VCaP (cell line): ENCODE results near the gene TP63.

Source experiments
- H3K27ac ChIP-seq: fragments of 450-650 bp; 2 replicates; pipeline ENCODE4 v1.5.1; 2017
- TF ChIP-seq, protein P1 (sequence below): fragments of 450-650 bp; conservative IDR thresholded peaks from 2 replicates; pipeline ENCODE4 v1.5.1; 2017; ENCODE audit warnings: mild to moderate bottlenecking, moderate library complexity

Gene TP63

DNA sequence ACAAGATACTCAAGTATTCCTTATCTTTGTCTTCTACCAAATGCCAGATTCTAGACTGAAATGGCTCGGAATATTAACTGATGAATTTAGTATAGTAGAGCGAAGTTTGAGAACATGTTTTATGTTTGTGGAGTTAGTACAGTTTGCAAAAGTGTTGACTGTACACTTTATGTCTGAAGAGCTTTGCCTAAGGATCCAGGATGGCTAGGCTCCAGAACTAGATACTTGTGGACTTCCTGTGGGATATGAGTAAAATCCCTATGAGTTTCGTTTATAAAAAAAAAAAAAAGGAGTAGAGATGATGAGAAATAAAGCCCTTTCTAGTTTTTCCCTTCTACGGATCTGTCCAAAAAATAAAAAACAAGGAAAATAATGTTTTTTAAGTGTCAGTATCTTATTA is 96.7 kb downstream of the TP63 start:
- TF ChIP-seq, protein P1, sequence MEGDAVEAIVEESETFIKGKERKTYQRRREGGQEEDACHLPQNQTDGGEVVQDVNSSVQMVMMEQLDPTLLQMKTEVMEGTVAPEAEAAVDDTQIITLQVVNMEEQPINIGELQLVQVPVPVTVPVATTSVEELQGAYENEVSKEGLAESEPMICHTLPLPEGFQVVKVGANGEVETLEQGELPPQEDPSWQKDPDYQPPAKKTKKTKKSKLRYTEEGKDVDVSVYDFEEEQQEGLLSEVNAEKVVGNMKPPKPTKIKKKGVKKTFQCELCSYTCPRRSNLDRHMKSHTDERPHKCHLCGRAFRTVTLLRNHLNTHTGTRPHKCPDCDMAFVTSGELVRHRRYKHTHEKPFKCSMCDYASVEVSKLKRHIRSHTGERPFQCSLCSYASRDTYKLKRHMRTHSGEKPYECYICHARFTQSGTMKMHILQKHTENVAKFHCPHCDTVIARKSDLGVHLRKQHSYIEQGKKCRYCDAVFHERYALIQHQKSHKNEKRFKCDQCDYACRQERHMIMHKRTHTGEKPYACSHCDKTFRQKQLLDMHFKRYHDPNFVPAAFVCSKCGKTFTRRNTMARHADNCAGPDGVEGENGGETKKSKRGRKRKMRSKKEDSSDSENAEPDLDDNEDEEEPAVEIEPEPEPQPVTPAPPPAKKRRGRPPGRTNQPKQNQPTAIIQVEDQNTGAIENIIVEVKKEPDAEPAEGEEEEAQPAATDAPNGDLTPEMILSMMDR: no peak
- H3K27ac ChIP-seq: no peak overlapping the region

DNA sequence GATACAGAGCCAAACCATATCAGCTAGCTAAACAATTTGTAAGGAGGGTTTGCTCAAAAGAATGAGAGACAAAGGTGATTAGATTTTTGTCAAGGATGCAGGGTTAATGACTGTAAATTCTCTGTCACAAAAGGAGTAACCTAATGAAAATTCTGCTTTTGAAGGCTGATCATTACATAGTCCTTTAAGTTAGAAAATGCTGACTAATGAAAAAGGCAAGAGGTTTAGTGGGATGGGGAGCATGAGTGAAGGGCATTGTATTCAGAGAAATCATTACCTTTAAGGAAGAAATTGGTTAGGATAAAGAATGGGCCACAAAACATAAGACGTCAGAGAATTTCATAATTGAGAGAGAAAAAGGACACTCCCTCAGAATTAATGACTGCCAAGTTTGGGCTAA is 97.7 kb downstream of the TP63 start:
- TF ChIP-seq, protein P1: no peak

DNA sequence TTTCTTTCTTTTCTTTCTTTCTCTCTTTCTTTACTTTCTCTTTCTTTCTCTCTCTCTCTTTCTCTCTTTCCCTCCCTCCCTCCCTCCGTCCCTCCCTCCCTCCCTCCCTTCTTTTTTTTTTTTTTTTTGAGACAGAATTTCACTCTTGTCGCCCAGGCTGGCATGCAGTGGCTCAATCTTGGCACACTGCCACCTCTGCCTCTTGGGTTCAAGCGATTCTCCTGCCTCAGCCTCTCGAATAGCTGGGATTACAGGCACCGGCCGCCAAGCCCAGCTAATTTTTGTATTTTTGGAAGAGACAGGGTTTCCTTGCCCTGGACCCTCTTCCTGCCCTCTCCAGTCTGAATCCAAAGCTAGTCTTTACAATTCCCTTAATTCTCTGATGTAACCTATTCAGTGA is 102.9 kb downstream of the TP63 start:
- TF ChIP-seq, protein P1: no peak
- H3K27ac ChIP-seq: no peak overlapping the region

More for the DNA sequence above, 97.7 kb downstream of the TP63 start:
- no peak overlapping the region for H3K27ac ChIP-seq

DNA sequence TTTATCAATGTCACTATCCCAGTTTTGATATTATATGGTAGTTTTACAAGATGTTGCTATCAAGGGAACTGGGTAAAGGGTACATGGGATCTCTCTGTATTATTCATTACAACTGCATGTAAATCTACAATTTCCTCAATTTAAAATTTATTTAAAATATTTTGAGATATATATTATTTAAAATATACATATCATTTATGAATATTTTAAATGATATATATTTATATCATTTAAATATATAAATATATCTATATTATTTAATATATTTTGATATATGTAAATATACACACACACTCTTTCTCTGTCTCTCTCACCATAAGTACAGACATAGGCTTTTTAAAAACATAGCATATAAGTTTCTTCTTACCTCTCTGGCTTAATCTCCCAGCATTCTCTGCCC is 104.7 kb downstream of the TP63 start:
- TF ChIP-seq, protein P1: no peak
- no peak overlapping the region for H3K27ac ChIP-seq

DNA sequence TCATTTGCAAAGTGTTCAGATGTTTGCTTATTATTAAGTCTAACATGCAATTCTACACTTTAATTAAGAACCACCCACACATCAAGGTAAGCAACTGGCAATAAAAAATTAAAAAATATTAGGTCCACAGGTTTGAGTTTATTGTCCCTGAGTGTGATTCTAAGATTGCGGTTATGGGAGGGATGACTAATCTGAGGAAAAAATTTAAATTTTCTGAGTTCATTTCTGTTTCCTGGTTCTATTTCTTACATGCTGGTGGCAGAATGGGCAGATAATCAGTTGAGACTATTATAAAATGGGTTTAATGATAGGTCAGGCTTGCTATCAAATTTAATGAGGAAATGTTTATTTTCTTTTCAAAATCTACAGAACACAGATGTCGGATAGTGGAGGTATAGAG is 105.9 kb downstream of the TP63 start:
- TF ChIP-seq, protein P1: no peak
- H3K27ac ChIP-seq: no peak overlapping the region

DNA sequence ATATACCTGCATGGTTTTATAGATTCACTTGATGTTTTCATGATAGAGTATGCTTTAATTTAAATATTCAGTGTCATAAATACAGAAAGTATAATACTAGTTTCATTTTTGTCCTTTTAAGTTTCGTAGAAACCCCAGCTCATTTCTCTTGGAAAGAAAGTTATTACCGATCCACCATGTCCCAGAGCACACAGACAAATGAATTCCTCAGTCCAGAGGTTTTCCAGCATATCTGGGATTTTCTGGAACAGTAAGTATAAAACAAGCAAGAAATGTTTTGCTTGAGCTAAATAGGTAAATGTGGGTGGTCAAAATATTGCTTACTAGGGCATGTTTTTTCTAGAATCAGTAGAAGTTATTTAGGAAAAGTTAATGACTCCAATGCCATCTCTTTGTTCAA is 106.4 kb downstream of the TP63 start:
- no peak overlapping the region for H3K27ac ChIP-seq
- TF ChIP-seq, protein P1: no peak

DNA sequence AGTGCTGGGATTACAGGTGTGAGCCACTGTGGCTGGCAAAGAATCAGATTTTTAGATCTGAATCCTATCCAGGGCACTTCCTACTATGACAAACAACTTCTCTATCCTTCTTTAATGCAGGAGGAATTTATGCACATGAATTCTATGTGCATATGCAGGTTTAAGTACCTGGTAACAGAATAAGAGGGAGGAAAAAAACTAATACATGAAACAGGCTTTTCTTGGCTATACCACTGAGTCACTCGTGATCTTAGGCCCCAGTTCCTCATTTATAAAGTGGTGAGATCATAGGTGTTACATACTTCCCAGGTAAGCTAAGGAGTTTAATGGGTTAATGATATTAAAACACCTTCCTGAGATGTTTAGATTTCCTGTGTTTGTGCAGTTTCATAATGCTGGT is 108.2 kb downstream of the TP63 start:
- H3K27ac ChIP-seq: no peak overlapping the region
- TF ChIP-seq, protein P1: no peak

DNA sequence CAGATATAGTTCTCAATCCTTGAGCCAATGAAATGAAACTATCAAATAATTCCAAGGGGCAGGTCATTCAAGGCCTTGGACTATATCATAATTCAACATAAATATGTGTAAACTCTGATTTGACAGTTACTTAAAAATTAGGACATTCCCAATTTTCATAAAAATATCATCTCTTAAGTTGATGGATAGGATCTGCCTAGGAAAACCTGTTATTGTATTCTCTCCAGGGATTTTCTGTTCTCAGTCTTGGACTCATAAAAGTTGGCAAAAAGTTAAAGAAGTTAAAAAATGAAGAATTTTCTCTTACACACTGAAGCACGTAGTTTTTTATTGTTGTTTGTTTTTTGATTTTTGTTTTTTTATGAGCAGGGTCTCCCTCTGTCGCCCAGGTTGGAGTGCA is 109.0 kb downstream of the TP63 start:
- H3K27ac ChIP-seq: no peak overlapping the region
- TF ChIP-seq, protein P1: no peak
